Loucy (cell line): Measurements from ENCODE around the gene PRC1.

Source experiments
- H2AFZ ChIP-seq: fragments of 200-600 bp; sonication (generic); 2 replicates; pipeline ENCODE4 v1.6.0; 2016; ENCODE audit warnings: antibody characterized with exemption, mild to moderate bottlenecking, low read length, moderate library complexity
- H3F3A ChIP-seq: fragments of 200-600 bp; 2 replicates; pipeline ENCODE4 v1.6.0; 2016; ENCODE audit warnings: antibody characterized with exemption, low read depth, mild to moderate bottlenecking
- H3K27me3 ChIP-seq: fragments of 200-600 bp; sonication (generic); 2 replicates; pipeline ENCODE4 v1.6.1; 2014; ENCODE audit warnings: low read length, mild to moderate bottlenecking; ENCODE audit not compliant: insufficient read depth, poor library complexity, severe bottlenecking
- H3K36me3 ChIP-seq: fragments of 200-600 bp; sonication (generic); 2 replicates; pipeline ENCODE4 v1.6.1; 2016; ENCODE audit warnings: low read length; ENCODE audit not compliant: insufficient read depth
- H3K4me1 ChIP-seq: fragments of 200-600 bp; sonication (generic); 2 replicates; pipeline ENCODE4 v1.5.1; 2014; ENCODE audit warnings: low read length, mild to moderate bottlenecking; ENCODE audit not compliant: insufficient read depth, poor library complexity, severe bottlenecking
- H3K4me2 ChIP-seq: fragments of 200-600 bp; sonication (generic); 2 replicates; pipeline ENCODE4 v1.6.0; 2014; ENCODE audit warnings: antibody characterized with exemption, low read length, low read depth, mild to moderate bottlenecking; ENCODE audit not compliant: poor library complexity, severe bottlenecking
- H3K4me3 ChIP-seq: fragments of 200-600 bp; sonication (generic); 2 replicates; pipeline ENCODE4 v1.5.1; 2014; ENCODE audit warnings: low read length, mild to moderate bottlenecking, mixed read lengths; ENCODE audit not compliant: poor library complexity, severe bottlenecking
- H3K79me2 ChIP-seq: fragments of 200-600 bp; sonication (generic); 2 replicates; pipeline ENCODE4 v1.6.1; 2014; ENCODE audit warnings: low read length; ENCODE audit not compliant: insufficient read depth
- H3K9ac ChIP-seq: fragments of 200-600 bp; sonication (generic); 2 replicates; pipeline ENCODE4 v1.6.0; 2014; ENCODE audit warnings: mild to moderate bottlenecking, low read depth, low read length, moderate library complexity; ENCODE audit not compliant: poor library complexity, severe bottlenecking
- H3K9me2 ChIP-seq: fragments of 200-600 bp; sonication (generic); replicated peaks from 2 replicates; pipeline ENCODE4 v1.6.1; 2016; ENCODE audit warnings: low read depth, low read length, mixed read lengths
- H3K9me3 ChIP-seq: fragments of 200-600 bp; sonication (generic); 2 replicates; pipeline ENCODE4 v1.6.1; 2014; ENCODE audit warnings: mild to moderate bottlenecking, antibody characterized with exemption, low read length, low read depth; ENCODE audit not compliant: insufficient read depth
- H4K20me1 ChIP-seq: fragments of 200-600 bp; sonication (generic); 2 replicates; pipeline ENCODE4 v1.6.0; 2014; ENCODE audit warnings: antibody characterized with exemption, low read length, mild to moderate bottlenecking; ENCODE audit not compliant: insufficient read depth, poor library complexity, severe bottlenecking
- EZH2phosphoT487 ChIP-seq: fragments of 200-600 bp; IDR thresholded peaks from 2 replicates; pipeline ENCODE4 v1.6.1; 2018; ENCODE audit warnings: antibody characterized with exemption, mild to moderate bottlenecking, moderate library complexity, borderline replicate concordance
- TF ChIP-seq, protein P1 (sequence below): fragments of 200-600 bp; sonication (generic); conservative IDR thresholded peaks from 2 replicates; pipeline ENCODE4 v1.5.1; 2014; ENCODE audit warnings: mild to moderate bottlenecking, antibody characterized with exemption, low read length

Gene PRC1

DNA sequence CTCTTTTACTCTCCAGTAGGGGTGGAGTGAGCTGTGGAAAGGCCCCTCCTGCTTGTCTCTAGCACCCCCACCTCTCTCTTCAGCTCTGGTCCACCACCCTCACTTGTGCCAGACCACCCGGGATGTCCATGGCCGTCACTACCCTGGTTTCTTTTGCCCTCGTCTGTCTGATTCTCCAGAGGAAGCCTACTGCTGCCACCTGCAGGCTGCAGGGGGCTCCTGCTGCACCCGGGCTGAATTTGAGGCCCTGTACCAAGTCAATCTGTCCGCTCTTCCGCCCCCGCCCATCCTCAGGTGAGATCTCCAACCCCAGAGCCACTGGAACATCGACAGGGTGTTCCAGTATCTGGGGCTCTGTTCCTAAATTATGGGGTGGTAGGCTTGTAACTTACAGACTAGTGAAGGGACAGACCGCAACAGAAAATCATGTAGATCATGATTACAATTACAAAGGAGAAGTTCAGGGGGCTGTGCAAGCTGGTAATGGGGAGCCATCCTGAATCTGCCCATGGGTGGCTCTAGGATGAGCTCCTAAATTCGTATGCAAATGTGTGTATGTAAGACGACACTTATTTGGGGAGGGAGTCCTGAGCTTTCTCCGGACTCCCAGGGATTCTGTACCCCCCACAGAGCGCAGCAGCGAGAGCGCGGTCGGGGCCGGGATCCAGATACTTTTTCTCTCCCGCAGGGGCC is 59.9 kb downstream of the PRC1 start:
- Histone ChIP-seq H3K79me2 (peaks cover 36% of the 10 kb centered on the region), H3K4me3 (peak overlapping the region; percentile 93), H3F3A (0 out of 2 replicates have a peak, but pooled peaks cover 5% of the 10 kb centered on the region), H3K4me1 (peaks cover 42% of the 10 kb centered on the region), H3K9me2 (no peaks in the 10 kb centered on the region), H3K4me2 (peak overlapping the region; percentile 83), H3K27me3 (no peaks in the 10 kb centered on the region), H4K20me1 (peaks cover 18% of the 10 kb centered on the region), H3K9me3 (no peaks in the 10 kb centered on the region), H2AFZ (peak overlapping the region; percentile 81), H3K36me3 (peaks cover 4% of the 10 kb centered on the region; the same call in 1 of the 2 replicates), H3K9ac (peak overlapping the region; percentile 96)
- TF ChIP-seq, protein P1, sequence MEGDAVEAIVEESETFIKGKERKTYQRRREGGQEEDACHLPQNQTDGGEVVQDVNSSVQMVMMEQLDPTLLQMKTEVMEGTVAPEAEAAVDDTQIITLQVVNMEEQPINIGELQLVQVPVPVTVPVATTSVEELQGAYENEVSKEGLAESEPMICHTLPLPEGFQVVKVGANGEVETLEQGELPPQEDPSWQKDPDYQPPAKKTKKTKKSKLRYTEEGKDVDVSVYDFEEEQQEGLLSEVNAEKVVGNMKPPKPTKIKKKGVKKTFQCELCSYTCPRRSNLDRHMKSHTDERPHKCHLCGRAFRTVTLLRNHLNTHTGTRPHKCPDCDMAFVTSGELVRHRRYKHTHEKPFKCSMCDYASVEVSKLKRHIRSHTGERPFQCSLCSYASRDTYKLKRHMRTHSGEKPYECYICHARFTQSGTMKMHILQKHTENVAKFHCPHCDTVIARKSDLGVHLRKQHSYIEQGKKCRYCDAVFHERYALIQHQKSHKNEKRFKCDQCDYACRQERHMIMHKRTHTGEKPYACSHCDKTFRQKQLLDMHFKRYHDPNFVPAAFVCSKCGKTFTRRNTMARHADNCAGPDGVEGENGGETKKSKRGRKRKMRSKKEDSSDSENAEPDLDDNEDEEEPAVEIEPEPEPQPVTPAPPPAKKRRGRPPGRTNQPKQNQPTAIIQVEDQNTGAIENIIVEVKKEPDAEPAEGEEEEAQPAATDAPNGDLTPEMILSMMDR = peak; percentile 93
- TF ChIP-seq EZH2phosphoT487 = no peak

DNA sequence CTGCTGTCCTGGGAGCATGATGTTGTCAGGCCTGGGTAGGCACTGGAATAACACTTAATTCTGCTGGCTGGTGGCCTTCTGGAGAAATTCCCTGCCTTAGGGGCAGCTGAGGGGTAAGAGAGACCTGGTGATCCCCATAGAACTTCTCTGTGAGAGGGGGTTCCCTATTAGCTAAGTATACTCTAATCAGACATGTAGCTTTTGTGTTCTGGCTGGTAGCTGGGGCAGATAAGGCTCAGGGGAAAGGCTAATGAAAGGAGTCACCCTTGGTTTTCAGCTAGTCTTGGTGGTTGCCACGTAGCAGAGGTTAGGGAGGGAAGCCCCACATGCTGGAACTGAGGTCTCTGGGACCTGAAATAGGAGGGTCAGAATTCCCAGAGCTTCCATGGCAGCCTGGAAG is 61.0 kb downstream of the PRC1 start:
- H3K4me2 ChIP-seq = no peak overlapping the region
- no peak overlapping the region for H2AFZ ChIP-seq
- no peaks in the 10 kb centered on the region for H3K27me3 ChIP-seq
- H3K9ac ChIP-seq = peak overlapping the region; percentile 82
- no peaks in the 10 kb centered on the region for H3K9me3 ChIP-seq
- no peak overlapping the region for H3K4me3 ChIP-seq
- no peaks in the 10 kb centered on the region for H3K9me2 ChIP-seq
- no peaks in the 10 kb centered on the region for H3K36me3 ChIP-seq
- H4K20me1 ChIP-seq = peaks cover 18% of the 10 kb centered on the region
- H3K79me2 ChIP-seq = peaks cover 44% of the 10 kb centered on the region
- TF ChIP-seq, protein P1 = no peak
- no peak for TF ChIP-seq EZH2phosphoT487
- H3K4me1 ChIP-seq = peaks cover 45% of the 10 kb centered on the region
- 0 out of 2 replicates have a peak, but pooled peaks cover 5% of the 10 kb centered on the region for H3F3A ChIP-seq

DNA sequence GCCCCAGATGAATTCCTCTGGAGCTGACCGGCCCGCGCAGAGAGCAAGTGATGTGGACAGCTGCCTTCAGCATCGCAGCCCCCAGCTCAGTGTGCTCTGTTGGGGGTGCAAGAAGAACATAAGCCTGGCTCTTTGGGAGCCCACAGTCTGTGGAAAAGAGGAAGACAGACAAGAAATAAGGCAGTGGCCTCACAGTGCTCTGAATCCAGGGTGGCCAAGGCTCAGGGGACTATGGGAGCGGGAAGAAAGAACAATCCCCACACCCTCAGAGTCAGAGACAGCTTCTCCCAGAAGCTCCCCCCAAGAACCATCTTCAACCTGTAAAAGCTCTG is 61.7 kb downstream of the PRC1 start:
- H3K9me3 ChIP-seq = no peaks in the 10 kb centered on the region
- no peaks in the 10 kb centered on the region for H3K9me2 ChIP-seq
- 0 out of 2 replicates have a peak, but pooled peaks cover 5% of the 10 kb centered on the region for H3F3A ChIP-seq
- H3K79me2 ChIP-seq = peaks cover 39% of the 10 kb centered on the region
- H3K4me1 ChIP-seq = peaks cover 45% of the 10 kb centered on the region
- peak overlapping the region; percentile 85 for H3K4me3 ChIP-seq
- no peaks in the 10 kb centered on the region for H3K36me3 ChIP-seq
- TF ChIP-seq EZH2phosphoT487 = no peak
- TF ChIP-seq, protein P1 = no peak
- peak overlapping the region; percentile 82 for H3K9ac ChIP-seq
- peak overlapping the region; percentile 85 for H3K4me2 ChIP-seq
- H2AFZ ChIP-seq = peak overlapping the region; percentile 81
- no peaks in the 10 kb centered on the region for H3K27me3 ChIP-seq
- peaks cover 18% of the 10 kb centered on the region for H4K20me1 ChIP-seq
